Measurements from ENCODE around the gene ZNF526.

GRCh38 chr19:42173695-42174094 lies 46.4 kb upstream of the ZNF526 start:
- TF ChIP-seq CTCF (IDR thresholded peaks at IDR 0.05; ENCODE audit: insufficient read depth, low read length, poor library complexity, severe bottlenecking) (no peak), EZH2phosphoT487 (conservative IDR thresholded peaks at IDR 0.05; ENCODE audit: low read length) (no peak)

Data from SU-DHL-6 (cell line).